ENCODE data around the gene RAB2B. TPM values are rescaled to one million over a fixed set of nuclear protein-coding genes. Genes with fewer than 3 reads are reported as not detected.

The RAB2B gene
- total and polyA plus RNA-seq, 8 donors = 26.8 to 58.1 (median 47.8) TPM

- DNase-seq (no peak), ATAC-seq (no peak)
- H3K36me3 ChIP-seq = peaks cover 3 to 99% of the 10 kb centered on the region in 2 donors
- no peak overlapping the region for H3K27ac ChIP-seq
- no peaks in the 10 kb centered on the region for H3K9me3 ChIP-seq
- intact Hi-C loops (cut with DNase I) = no loop called here
- H3K4me3 ChIP-seq = no peak overlapping the region
- TF ChIP-seq, protein P1, sequence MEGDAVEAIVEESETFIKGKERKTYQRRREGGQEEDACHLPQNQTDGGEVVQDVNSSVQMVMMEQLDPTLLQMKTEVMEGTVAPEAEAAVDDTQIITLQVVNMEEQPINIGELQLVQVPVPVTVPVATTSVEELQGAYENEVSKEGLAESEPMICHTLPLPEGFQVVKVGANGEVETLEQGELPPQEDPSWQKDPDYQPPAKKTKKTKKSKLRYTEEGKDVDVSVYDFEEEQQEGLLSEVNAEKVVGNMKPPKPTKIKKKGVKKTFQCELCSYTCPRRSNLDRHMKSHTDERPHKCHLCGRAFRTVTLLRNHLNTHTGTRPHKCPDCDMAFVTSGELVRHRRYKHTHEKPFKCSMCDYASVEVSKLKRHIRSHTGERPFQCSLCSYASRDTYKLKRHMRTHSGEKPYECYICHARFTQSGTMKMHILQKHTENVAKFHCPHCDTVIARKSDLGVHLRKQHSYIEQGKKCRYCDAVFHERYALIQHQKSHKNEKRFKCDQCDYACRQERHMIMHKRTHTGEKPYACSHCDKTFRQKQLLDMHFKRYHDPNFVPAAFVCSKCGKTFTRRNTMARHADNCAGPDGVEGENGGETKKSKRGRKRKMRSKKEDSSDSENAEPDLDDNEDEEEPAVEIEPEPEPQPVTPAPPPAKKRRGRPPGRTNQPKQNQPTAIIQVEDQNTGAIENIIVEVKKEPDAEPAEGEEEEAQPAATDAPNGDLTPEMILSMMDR (IDR thresholded peaks at IDR 0.05) = no peak
- no peaks in the 10 kb centered on the region for H3K4me1 ChIP-seq
- no peaks in the 10 kb centered on the region for H3K27me3 ChIP-seq
Observed at GRCh38 chr14:21426692-21427091, 50.1 kb downstream of the RAB2B start.

DNA sequence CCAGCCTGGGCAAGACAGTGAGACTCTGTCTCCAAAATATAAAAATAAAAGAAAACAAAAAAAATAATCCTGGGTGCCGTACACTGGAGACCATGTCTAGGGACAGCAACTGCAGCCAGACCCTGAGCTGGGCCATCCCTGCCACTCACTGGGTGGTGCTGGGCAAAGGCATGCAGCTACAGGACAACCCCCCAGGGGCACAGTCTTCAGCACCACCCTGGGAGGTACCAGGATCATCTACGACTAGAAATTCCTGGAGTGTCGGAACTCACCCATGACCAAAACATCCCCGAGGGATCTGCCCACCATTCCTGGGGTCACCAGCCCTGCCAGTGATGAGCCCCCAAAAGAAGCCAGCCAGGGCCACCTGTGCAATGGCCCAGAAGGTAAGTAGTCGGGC, 57.2 kb downstream of the RAB2B start:
- H3K36me3 ChIP-seq = peaks cover 3 to 97% of the 10 kb centered on the region in 2 donors
- H3K27me3 ChIP-seq = no peaks in the 10 kb centered on the region
- no peak for ATAC-seq
- no peak overlapping the region for H3K27ac ChIP-seq
- TF ChIP-seq, protein P1 (IDR thresholded peaks at IDR 0.05) = no peak
- no peaks in the 10 kb centered on the region for H3K4me1 ChIP-seq
- no peaks in the 10 kb centered on the region for H3K9me3 ChIP-seq
- H3K4me3 ChIP-seq = no peak overlapping the region
- no peak for DNase-seq
- intact Hi-C loops (cut with DNase I) = loop anchor here in 1 of 2 donors (10.0 kb wide), 1 partner anchor 55 kb away; no protein-coding TSS in a partner anchor

- no peak for ATAC-seq
- Histone ChIP-seq H3K4me3 (no peak overlapping the region), H3K4me1 (no peaks in the 10 kb centered on the region), H3K27ac (no peak overlapping the region), H3K9me3 (no peaks in the 10 kb centered on the region), H3K27me3 (no peaks in the 10 kb centered on the region), H3K36me3 (peaks cover 0 to 98% of the 10 kb centered on the region in 2 donors)
- intact Hi-C loops (cut with DNase I) = loop anchor here in 1 of 2 donors (10.0 kb wide), 1 partner anchor 51 kb away; no protein-coding TSS in a partner anchor
- TF ChIP-seq, protein P1 (IDR thresholded peaks at IDR 0.05) = no peak
- DNase-seq = no peak
Observed at GRCh38 chr14:21415329-21415728, 61.4 kb downstream of the RAB2B start.

DNA sequence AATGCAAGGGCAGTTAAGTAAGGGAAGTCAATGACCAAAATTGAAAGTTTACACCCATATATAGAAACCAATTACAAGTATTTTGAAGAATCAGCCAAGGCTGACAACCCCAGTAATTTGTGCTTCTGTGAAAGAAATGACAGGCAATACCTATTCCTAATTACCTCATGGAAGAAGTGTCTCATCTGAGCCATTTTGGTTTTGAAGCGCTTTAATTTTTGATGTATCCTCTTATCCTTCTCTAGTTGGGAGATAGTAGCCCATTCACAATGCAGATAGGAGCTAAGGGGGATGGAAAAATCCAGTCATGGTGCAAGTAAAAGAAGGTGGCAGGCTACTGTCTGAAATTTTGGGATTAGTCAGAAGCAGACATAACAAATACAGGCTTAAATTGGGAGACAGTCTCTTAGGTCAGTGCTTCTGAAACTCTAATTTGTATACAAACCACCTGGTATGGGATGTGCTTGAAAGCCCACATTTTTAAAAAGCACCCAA, 62.6 kb downstream of the RAB2B start:
- no peak overlapping the region for H3K4me3 ChIP-seq
- peaks cover 0 to 98% of the 10 kb centered on the region in 2 donors for H3K36me3 ChIP-seq

More for the DNA sequence above, 62.6 kb downstream of the RAB2B start:
- Histone ChIP-seq H3K9me3 (no peaks in the 10 kb centered on the region), H3K27me3 (no peaks in the 10 kb centered on the region), H3K27ac (no peak overlapping the region), H3K4me1 (no peaks in the 10 kb centered on the region)
- no peak for ATAC-seq
- no peak for DNase-seq
- TF ChIP-seq, protein P1 (IDR thresholded peaks at IDR 0.05) = no peak
- intact Hi-C loops (cut with DNase I) = loop anchor here in 1 of 2 donors (10.0 kb wide), 1 partner anchor 49 kb away; no protein-coding TSS in a partner anchor

Other genes starting within 250 kb of the RAB2B start
- 100 to 1,000 TPM; 377 to 427 TPM for gene HNRNPC, start 207.5 kb downstream of the RAB2B start, total RNA-seq
- gene HNRNPC, start 207.5 kb downstream of the RAB2B start, polyA plus RNA-seq (ENCODE audit: insufficient read length in 6 of 6) = 100 to 1,000 TPM; 700 to 903 (median 829) TPM
- gene RPGRIP1, start 196.9 kb downstream of the RAB2B start, total RNA-seq = 1 to 10 TPM in 1 of 2 donors, under 1 TPM in 1; 0.41 to 1.3 TPM
- under 1 TPM; 0.54 to 0.84 (median 0.64) TPM for gene RPGRIP1, start 196.9 kb downstream of the RAB2B start, polyA plus RNA-seq (ENCODE audit: insufficient read length in 6 of 6)
- gene SUPT16H, start 92.9 kb downstream of the RAB2B start, total RNA-seq = 10 to 100 TPM; 46.7 to 61.1 TPM
- gene SUPT16H, start 92.9 kb downstream of the RAB2B start, polyA plus RNA-seq (ENCODE audit: insufficient read length in 6 of 6) = 100 to 1,000 TPM; 114 to 140 (median 128) TPM
- gene CHD8, start 20.8 kb downstream of the RAB2B start, total RNA-seq = 10 to 100 TPM; 69.2 to 73.5 TPM
- 10 to 100 TPM; 75.0 to 83.0 (median 78.6) TPM for gene CHD8, start 20.8 kb downstream of the RAB2B start, polyA plus RNA-seq (ENCODE audit: insufficient read length in 6 of 6)
- 10 to 100 TPM; 62.9 to 67.9 TPM for gene TOX4, start 236 bp upstream of the RAB2B start, total RNA-seq
- gene TOX4, start 236 bp upstream of the RAB2B start, polyA plus RNA-seq (ENCODE audit: insufficient read length in 6 of 6) = 10 to 100 TPM; 56.3 to 69.1 (median 58.3) TPM
- gene METTL3, start 34.4 kb upstream of the RAB2B start, total RNA-seq = 10 to 100 TPM; 36.8 to 50.4 TPM
- gene METTL3, start 34.4 kb upstream of the RAB2B start, polyA plus RNA-seq (ENCODE audit: insufficient read length in 6 of 6) = 100 to 1,000 TPM in 1 of 6 donors, 10 to 100 TPM in 5; 85.9 to 109 (median 97.0) TPM
- gene SALL2, start 49.4 kb upstream of the RAB2B start, total RNA-seq = 10 to 100 TPM in 1 of 2 donors, 1 to 10 TPM in 1; 7.6 to 12.4 TPM
- gene SALL2, start 49.4 kb upstream of the RAB2B start, polyA plus RNA-seq (ENCODE audit: insufficient read length in 6 of 6) = 10 to 100 TPM; 32.3 to 44.9 (median 39.5) TPM
- gene OR10G3, start 103.1 kb upstream of the RAB2B start, total RNA-seq = not detected
- under 1 TPM in 3 of 6 donors, not detected in 3; 0.06 to 0.08 (median 0.07) TPM for gene OR10G3, start 103.1 kb upstream of the RAB2B start, polyA plus RNA-seq (ENCODE audit: insufficient read length in 6 of 6)
- not detected for gene OR10G2, start 158.0 kb upstream of the RAB2B start, total RNA-seq
- gene OR10G2, start 158.0 kb upstream of the RAB2B start, polyA plus RNA-seq (ENCODE audit: insufficient read length in 6 of 6) = not detected
- not detected for gene OR4E2, start 176.9 kb upstream of the RAB2B start, total RNA-seq
- gene OR4E2, start 176.9 kb upstream of the RAB2B start, polyA plus RNA-seq (ENCODE audit: insufficient read length in 6 of 6) = under 1 TPM in 2 of 6 donors, not detected in 4; 0.07 to 0.08 TPM
- not detected for gene OR4E1, start 196.9 kb upstream of the RAB2B start, total RNA-seq
- under 1 TPM in 5 of 6 donors, not detected in 1; 0.05 to 0.08 (median 0.06) TPM for gene OR4E1, start 196.9 kb upstream of the RAB2B start, polyA plus RNA-seq (ENCODE audit: insufficient read length in 6 of 6)

All from left lung (tissue), 10 donors.